NCI-H1436 (cell line): ENCODE results near the gene CDC42BPB.

ENCODE experiments used
- DNase-seq: peaks from one replicate; lab custom pipeline; 2025; lab: John Stamatoyannopoulos, UW

CDC42BPB gene

GRCh38 chr14:102966681-102967505, 90.5 kb downstream of the CDC42BPB start:
- DNase-seq: no peak

- DNase-seq: no peak
Measured at GRCh38 chr14:102965971-102966655, 91.2 kb downstream of the CDC42BPB start.

GRCh38 chr14:102965282-102965681, 92.1 kb downstream of the CDC42BPB start:
- no peak for DNase-seq

- no peak for DNase-seq
Measured at GRCh38 chr14:102964152-102964730, 93.1 kb downstream of the CDC42BPB start.

- DNase-seq: no peak
Measured at GRCh38 chr14:102962111-102962627, 95.2 kb downstream of the CDC42BPB start.

- no peak for DNase-seq
Measured at GRCh38 chr14:102958461-102958860, 98.9 kb downstream of the CDC42BPB start.

GRCh38 chr14:102957222-102957621, 100.1 kb downstream of the CDC42BPB start:
- DNase-seq: no peak

- no peak for DNase-seq
Measured at GRCh38 chr14:102955636-102956408, 101.5 kb downstream of the CDC42BPB start.

GRCh38 chr14:102954081-102954789, 103.1 kb downstream of the CDC42BPB start:
- DNase-seq: no peak

GRCh38 chr14:102953100-102953499, 104.2 kb downstream of the CDC42BPB start:
- no peak for DNase-seq

GRCh38 chr14:102952276-102952675, 105.1 kb downstream of the CDC42BPB start:
- no peak for DNase-seq

- DNase-seq: no peak
Measured at GRCh38 chr14:102951799-102952198, 105.5 kb downstream of the CDC42BPB start.

- DNase-seq: no peak
Measured at GRCh38 chr14:102951034-102951433, 106.3 kb downstream of the CDC42BPB start.

- DNase-seq: no peak
Measured at GRCh38 chr14:102949801-102950451, 107.4 kb downstream of the CDC42BPB start.

- DNase-seq: no peak
Measured at GRCh38 chr14:102949062-102949800, 108.1 kb downstream of the CDC42BPB start.

GRCh38 chr14:102948698-102949061, 108.7 kb downstream of the CDC42BPB start:
- DNase-seq: no peak

GRCh38 chr14:102947321-102948103, 109.8 kb downstream of the CDC42BPB start:
- no peak for DNase-seq

GRCh38 chr14:102945346-102946130, 111.8 kb downstream of the CDC42BPB start:
- no peak for DNase-seq
